CD4-positive, CD25-positive, alpha-beta regulatory T cell (primary cell): ENCODE results near the gene NAV2. TPM values are rescaled to one million over a fixed set of nuclear protein-coding genes. Genes with fewer than 3 reads are reported as not detected.

Experiments
- ATAC-seq, 2 donors: fragments of 150-1000 bp; cut with Tn5 transposase; one replicate each; pipeline ENCODE4 v1.10.0; 2021; ENCODE audit warnings: low read depth in 2 of 2, moderate number of reproducible peaks in 2 of 2, moderate library complexity in 1 of 2
- DNase-seq, 3 donors: peaks; one replicate each; pipeline versions ENCODE4 v3.0.0 to v3.0.0-alpha.2; 2012 to 2022; ENCODE audit warnings: mixed read lengths in 1 of 3
- H3K27ac ChIP-seq: one replicate; pipeline ENCODE4 v1.7.0; 2013; ENCODE audit warnings: mild to moderate bottlenecking, low read length; ENCODE audit not compliant: insufficient read depth, poor library complexity, severe bottlenecking
- H3K27me3 ChIP-seq: one replicate; pipeline ENCODE4 v1.7.0; 2013; ENCODE audit warnings: low read length; ENCODE audit not compliant: control insufficient read depth, insufficient read depth
- H3K36me3 ChIP-seq: one replicate; pipeline ENCODE4 v1.7.0; 2013; ENCODE audit warnings: mild to moderate bottlenecking, low read length, moderate library complexity; ENCODE audit not compliant: control insufficient read depth, insufficient read depth
- H3K4me1 ChIP-seq: 2 replicates; pipeline ENCODE4 v1.7.0; 2013; ENCODE audit warnings: mild to moderate bottlenecking, low read length; ENCODE audit not compliant: insufficient read depth, control insufficient read depth, poor library complexity, severe bottlenecking
- H3K4me3 ChIP-seq: one replicate; pipeline ENCODE4 v1.7.0; 2013; ENCODE audit warnings: low read depth, mild to moderate bottlenecking, low read length, moderate library complexity
- H3K9me3 ChIP-seq, 2 experiments: 1 replicate in 1 of 2; 2 replicates in 1 of 2; pipeline ENCODE4 v1.7.0; 2013; ENCODE audit warnings: low read length in 2 of 2, mild to moderate bottlenecking in 1 of 2, moderate library complexity in 1 of 2; ENCODE audit not compliant: control insufficient read depth in 2 of 2
- H3K27ac Mint-ChIP-seq, 3 donors: one replicate each; pipeline ENCODE4 v1.8.0; 2020 to 2022; ENCODE audit warnings: mild to moderate bottlenecking in 3 of 3, mixed read lengths in 3 of 3, moderate library complexity in 2 of 3
- H3K27me3 Mint-ChIP-seq: one replicate; pipeline ENCODE4 v1.8.0; 2022; ENCODE audit warnings: mild to moderate bottlenecking, mixed read lengths
- H3K36me3 Mint-ChIP-seq: one replicate; pipeline ENCODE4 v1.8.0; 2020; ENCODE audit warnings: mixed read lengths
- H3K4me1 Mint-ChIP-seq, 4 donors: one replicate each; pipeline ENCODE4 v1.8.0; 2020 to 2022; ENCODE audit warnings: mixed read lengths in 4 of 4, mild to moderate bottlenecking in 1 of 4
- H3K4me3 Mint-ChIP-seq, 4 donors: one replicate each; pipeline ENCODE4 v1.8.0; 2020 to 2022; ENCODE audit warnings: mild to moderate bottlenecking in 4 of 4, mixed read lengths in 4 of 4, moderate library complexity in 3 of 4
- H3K9me3 Mint-ChIP-seq, 7 donors: one replicate each; pipeline ENCODE4 v1.8.0; 2020 to 2022; ENCODE audit warnings: mixed read lengths in 7 of 7, mild to moderate bottlenecking in 3 of 7, moderate library complexity in 2 of 7
- polyA plus RNA-seq, 4 donors: library from polyadenylated mRNA; unstranded; fragments of 300-500 nt; fragmentation: Illumina TruSeq; gene quantifications; one replicate each; pipeline ENCODE4 v1.2.3, GENCODE V29; 2021
- total RNA-seq: library from RNA; stranded (reverse); gene quantifications from one replicate; pipeline ENCODE4 v1.2.3, GENCODE V29; 2022

The NAV2 gene
- total and polyA plus RNA-seq, 5 donors from 2014 or later: 0.14 to 0.59 (median 0.36) TPM; not detected in 2

DNA sequence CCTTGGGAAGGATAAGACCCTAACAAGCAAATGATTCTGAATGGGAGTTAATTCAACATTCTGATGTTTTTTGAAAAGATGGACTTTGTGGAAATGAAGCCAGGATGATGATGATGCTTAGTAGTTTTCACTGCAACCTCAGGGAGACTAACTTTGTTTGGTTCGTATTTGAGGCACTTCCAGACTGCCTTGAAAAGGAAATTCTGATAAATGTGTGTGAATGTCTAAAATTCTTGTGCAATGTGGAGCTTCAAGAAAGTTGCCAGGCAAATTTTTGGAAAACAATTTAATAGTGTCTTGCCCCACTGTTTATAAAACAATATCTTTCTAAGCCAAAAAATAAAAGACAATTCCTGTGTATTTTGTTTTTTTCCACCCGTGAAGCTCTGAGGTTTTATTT lies 11.2 kb upstream of the NAV2 start:
- H3K4me3 Mint-ChIP-seq: no peak overlapping the region
- no peak overlapping the region for H3K27ac ChIP-seq
- no peak overlapping the region for H3K4me3 ChIP-seq
- no peaks in the 10 kb centered on the region for H3K36me3 Mint-ChIP-seq
- peaks cover 2% of the 10 kb centered on the region for H3K27me3 ChIP-seq
- H3K4me1 Mint-ChIP-seq: peaks cover 0 to 2% (median 0%) of the 10 kb centered on the region in 4 donors
- H3K4me1 ChIP-seq: no peaks in the 10 kb centered on the region
- no peak overlapping the region for H3K27ac Mint-ChIP-seq
- no peaks in the 10 kb centered on the region for H3K9me3 ChIP-seq
- DNase-seq (no peak), ATAC-seq (no peak)
- H3K9me3 Mint-ChIP-seq: peaks cover 0 to 2% (median 0%) of the 10 kb centered on the region in 7 donors
- H3K36me3 ChIP-seq: no peaks in the 10 kb centered on the region
- H3K27me3 Mint-ChIP-seq: peaks cover 7% of the 10 kb centered on the region

DNA sequence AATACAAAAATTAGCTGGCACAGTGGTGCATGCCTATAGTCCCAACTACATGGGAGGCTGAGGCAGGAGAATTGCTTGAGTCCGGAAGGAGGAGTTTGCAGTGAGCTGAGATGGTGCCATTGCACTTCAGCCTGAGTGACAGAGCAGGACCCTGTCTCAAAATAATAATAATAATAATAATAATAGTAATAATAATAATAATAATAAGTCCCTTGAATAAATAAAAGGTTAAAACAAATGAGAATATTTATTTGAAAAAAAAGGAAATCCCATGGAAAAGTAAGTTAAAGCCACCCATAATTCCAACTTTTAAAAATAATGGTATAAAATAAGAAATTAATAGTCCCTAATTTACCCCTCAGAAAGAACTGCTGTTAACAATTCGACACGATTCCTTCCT lies 10.0 kb upstream of the NAV2 start:
- Histone ChIP-seq H3K27me3 (peaks cover 2% of the 10 kb centered on the region), H3K4me3 (no peak overlapping the region), H3K9me3 (no peaks in the 10 kb centered on the region), H3K27ac (no peak overlapping the region), H3K36me3 (no peaks in the 10 kb centered on the region), H3K4me1 (no peaks in the 10 kb centered on the region)
- Mint-ChIP-seq H3K4me1 (peaks cover 0 to 5% (median 0%) of the 10 kb centered on the region in 4 donors), H3K27me3 (peaks cover 4% of the 10 kb centered on the region), H3K27ac (no peak overlapping the region), H3K4me3 (no peak overlapping the region), H3K9me3 (peaks cover 0 to 2% (median 0%) of the 10 kb centered on the region in 7 donors), H3K36me3 (no peaks in the 10 kb centered on the region)
- no peak for ATAC-seq
- no peak for DNase-seq

DNA sequence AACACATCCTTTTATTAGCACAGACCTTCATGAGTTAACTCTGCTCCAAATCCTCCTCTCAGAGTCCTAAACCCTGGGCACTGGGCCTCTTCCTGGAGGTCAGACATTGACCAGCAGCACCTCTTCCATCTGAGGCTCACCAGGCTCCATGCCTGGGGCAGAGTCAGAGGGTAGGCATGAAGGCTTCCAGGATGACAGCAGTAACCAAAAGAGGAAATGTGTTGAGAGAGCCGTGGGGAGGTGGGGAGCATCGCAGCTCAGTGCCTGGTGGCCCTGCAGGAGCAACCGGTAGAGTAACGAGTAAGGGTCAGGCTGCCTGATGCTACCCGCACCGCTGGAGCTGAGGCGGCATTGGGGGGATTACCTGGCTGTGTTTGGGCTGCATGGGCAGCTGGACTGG lies 9.4 kb upstream of the NAV2 start:
- no peaks in the 10 kb centered on the region for H3K36me3 Mint-ChIP-seq
- H3K4me3 ChIP-seq: no peak overlapping the region
- H3K9me3 ChIP-seq: no peaks in the 10 kb centered on the region
- H3K36me3 ChIP-seq: no peaks in the 10 kb centered on the region
- H3K27me3 ChIP-seq: peaks cover 2% of the 10 kb centered on the region
- peaks cover 0 to 5% (median 0%) of the 10 kb centered on the region in 4 donors for H3K4me1 Mint-ChIP-seq
- H3K9me3 Mint-ChIP-seq: peaks cover 0 to 2% (median 0%) of the 10 kb centered on the region in 7 donors
- no peak for ATAC-seq
- DNase-seq: no peak
- no peak overlapping the region for H3K27ac Mint-ChIP-seq
- H3K4me1 ChIP-seq: no peaks in the 10 kb centered on the region
- H3K27ac ChIP-seq: no peak overlapping the region
- no peak overlapping the region for H3K4me3 Mint-ChIP-seq
- peaks cover 4% of the 10 kb centered on the region for H3K27me3 Mint-ChIP-seq

DNA sequence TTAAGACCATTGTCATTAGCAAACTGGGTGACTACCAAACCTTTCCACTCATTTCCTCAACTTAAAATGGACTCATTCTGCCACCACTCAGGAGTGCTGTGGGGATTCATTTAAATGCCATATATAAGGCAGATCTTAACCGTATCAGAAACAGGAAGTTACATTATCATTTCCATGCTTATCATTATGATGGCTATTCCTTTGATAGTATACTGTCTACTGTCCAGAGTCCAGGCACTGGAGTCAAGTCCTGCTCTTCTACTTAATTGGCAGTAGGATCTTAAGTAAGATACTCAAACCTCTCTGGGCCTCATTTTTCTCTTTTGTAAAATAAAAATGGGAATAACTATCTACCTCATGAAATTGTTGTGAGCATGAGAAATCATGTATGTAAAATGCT lies 8.4 kb upstream of the NAV2 start:
- Mint-ChIP-seq H3K27ac (no peak overlapping the region), H3K36me3 (no peaks in the 10 kb centered on the region), H3K9me3 (peaks cover 0 to 2% (median 0%) of the 10 kb centered on the region in 7 donors), H3K4me3 (no peak overlapping the region), H3K4me1 (peaks cover 0 to 5% (median 0%) of the 10 kb centered on the region in 4 donors), H3K27me3 (peaks cover 4% of the 10 kb centered on the region)
- H3K9me3 ChIP-seq: no peaks in the 10 kb centered on the region
- H3K4me1 ChIP-seq: no peaks in the 10 kb centered on the region
- H3K4me3 ChIP-seq: no peak overlapping the region
- no peak overlapping the region for H3K27ac ChIP-seq
- peaks cover 2% of the 10 kb centered on the region for H3K27me3 ChIP-seq
- DNase-seq (no peak), ATAC-seq (no peak)
- no peaks in the 10 kb centered on the region for H3K36me3 ChIP-seq

DNA sequence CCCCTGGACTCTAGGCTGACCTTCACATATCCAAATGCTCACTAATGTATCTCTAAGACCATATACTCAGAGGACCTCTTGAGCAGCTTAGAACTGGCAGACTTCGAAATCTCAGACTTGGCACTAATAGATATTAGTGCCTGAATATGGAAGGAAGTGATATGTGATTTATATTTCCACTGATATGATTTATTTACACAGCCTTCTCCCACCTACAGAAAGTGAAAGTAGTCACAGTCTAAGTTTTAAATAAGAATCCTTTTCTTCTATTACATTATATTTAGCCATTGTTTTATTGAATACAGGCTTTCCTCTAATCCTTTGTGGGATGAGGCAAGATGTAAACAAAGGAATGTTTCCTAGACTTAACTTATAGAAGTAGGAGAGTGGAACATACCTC lies 6.7 kb upstream of the NAV2 start:
- no peak overlapping the region for H3K4me3 ChIP-seq
- ATAC-seq: no peak
- H3K9me3 ChIP-seq: no peaks in the 10 kb centered on the region
- H3K36me3 Mint-ChIP-seq: no peaks in the 10 kb centered on the region
- H3K27me3 ChIP-seq: peaks cover 2% of the 10 kb centered on the region
- H3K4me1 ChIP-seq: no peaks in the 10 kb centered on the region
- H3K4me1 Mint-ChIP-seq: peaks cover 0 to 5% (median 0%) of the 10 kb centered on the region in 4 donors
- peaks cover 0 to 2% (median 0%) of the 10 kb centered on the region in 7 donors for H3K9me3 Mint-ChIP-seq
- peaks cover 16% of the 10 kb centered on the region for H3K27me3 Mint-ChIP-seq
- H3K36me3 ChIP-seq: no peaks in the 10 kb centered on the region
- no peak for DNase-seq
- no peak overlapping the region for H3K27ac ChIP-seq
- no peak overlapping the region for H3K4me3 Mint-ChIP-seq
- H3K27ac Mint-ChIP-seq: no peak overlapping the region

DNA sequence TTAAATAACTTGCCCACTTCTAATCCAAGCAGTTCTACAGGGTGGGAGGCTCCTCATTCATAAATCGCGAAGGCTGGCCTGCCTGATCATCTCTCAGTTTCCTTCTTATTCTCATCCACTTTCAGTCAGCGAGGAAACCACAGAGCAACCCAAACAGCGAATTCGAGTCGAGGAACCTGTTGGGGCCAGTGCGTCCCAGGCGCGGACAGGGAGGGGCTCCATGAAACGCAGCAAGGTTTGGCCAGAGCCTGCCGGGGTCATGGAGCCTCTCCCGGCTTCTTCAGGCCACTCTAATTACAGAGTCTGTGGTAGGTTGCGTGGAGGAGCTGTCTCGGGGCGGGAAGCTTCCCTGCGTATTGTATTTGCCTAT lies 741 bp upstream of the NAV2 start:
- H3K4me1 Mint-ChIP-seq: peaks cover 4 to 36% (median 12%) of the 10 kb centered on the region in 4 donors
- no peak for ATAC-seq

DNA sequence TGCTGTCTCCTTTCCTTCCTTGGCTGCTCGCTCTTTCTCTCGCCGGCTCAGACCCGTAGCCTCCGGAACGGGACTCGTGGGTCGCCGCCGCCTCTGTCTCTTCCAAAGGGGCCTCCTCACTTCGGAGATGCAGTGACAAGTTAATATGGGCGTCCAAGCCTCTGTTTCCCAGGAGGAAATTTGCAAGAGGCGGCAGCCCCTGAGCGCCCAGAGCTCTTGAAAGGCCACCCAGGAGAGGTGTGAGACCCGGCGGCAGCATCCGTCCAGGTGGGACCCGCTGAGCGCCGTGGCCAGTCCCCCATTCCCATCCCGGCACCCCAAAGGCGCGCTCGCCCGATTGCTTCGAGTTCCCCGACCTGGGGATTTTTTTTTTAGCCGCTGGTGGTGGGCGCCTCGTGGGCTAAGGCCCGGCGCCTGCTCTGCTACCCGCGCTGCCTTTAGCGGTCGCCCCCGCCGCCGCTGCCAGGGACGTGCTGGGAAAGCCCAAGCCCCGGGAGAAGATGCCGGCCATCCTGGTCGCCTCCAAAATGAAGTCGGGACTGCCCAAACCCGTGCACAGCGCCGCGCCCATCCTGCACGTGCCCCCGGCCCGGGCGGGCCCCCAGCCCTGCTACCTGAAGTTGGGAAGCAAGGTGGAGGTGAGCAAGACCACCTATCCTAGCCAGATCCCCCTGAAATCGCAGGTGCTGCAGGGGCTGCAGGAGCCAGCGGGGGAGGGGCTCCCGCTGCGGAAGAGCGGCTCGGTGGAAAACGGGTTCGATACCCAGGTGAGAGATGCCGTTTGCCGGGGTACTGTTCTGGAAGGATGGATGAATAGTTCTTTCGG lies 772 bp downstream of the NAV2 start:
- H3K36me3 ChIP-seq: no peaks in the 10 kb centered on the region
- H3K4me3 Mint-ChIP-seq: peak overlapping the region; percentile 88 to 93 (median 92)
- H3K4me1 Mint-ChIP-seq: peaks cover 4 to 40% (median 14%) of the 10 kb centered on the region in 4 donors
- H3K4me1 ChIP-seq: peaks cover 27% of the 10 kb centered on the region
- peak overlapping the region; percentile 52 to 62 (median 56) for H3K27ac Mint-ChIP-seq
- ATAC-seq (peak in 1 of 2 donors; percentile 11), DNase-seq (no peak)
- peak overlapping the region; percentile 53 for H3K4me3 ChIP-seq
- H3K27me3 ChIP-seq: peaks cover 20% of the 10 kb centered on the region
- no peak overlapping the region for H3K27ac ChIP-seq
- H3K9me3 Mint-ChIP-seq: peaks cover 0 to 2% (median 0%) of the 10 kb centered on the region in 7 donors
- no peaks in the 10 kb centered on the region for H3K9me3 ChIP-seq
- no peaks in the 10 kb centered on the region for H3K36me3 Mint-ChIP-seq
- peaks cover 63% of the 10 kb centered on the region for H3K27me3 Mint-ChIP-seq

More for the DNA sequence above, 741 bp upstream of the NAV2 start:
- peaks cover 58% of the 10 kb centered on the region for H3K27me3 Mint-ChIP-seq
- H3K9me3 ChIP-seq: no peaks in the 10 kb centered on the region
- peak overlapping the region; percentile 55 for H3K27ac ChIP-seq
- H3K9me3 Mint-ChIP-seq: peaks cover 0 to 2% (median 0%) of the 10 kb centered on the region in 7 donors
- peak overlapping the region; percentile 47 to 92 (median 91) for H3K27ac Mint-ChIP-seq
- peak overlapping the region; percentile 55 for H3K4me3 ChIP-seq
- peaks cover 15% of the 10 kb centered on the region for H3K27me3 ChIP-seq
- H3K36me3 Mint-ChIP-seq: no peaks in the 10 kb centered on the region
- peaks cover 27% of the 10 kb centered on the region for H3K4me1 ChIP-seq
- H3K4me3 Mint-ChIP-seq: peak overlapping the region; percentile 89 to 99 (median 95)
- no peaks in the 10 kb centered on the region for H3K36me3 ChIP-seq
- DNase-seq: peak in 2 of 3 donors; percentile 3 to 36
